A673 (cell line): Measurements from ENCODE around the gene SPPL3. TPM values are rescaled to one million over a fixed set of nuclear protein-coding genes. Genes with fewer than 3 reads are reported as not detected.

Experiments
- BruUV-seq: library from RNA; stranded (reverse); fragments of 400-500 nt; replicated peaks from 2 replicates; lab custom pipeline; 2021; lab: Mats Ljungman, UMichigan
- CTCF ChIA-PET: fragments of 300-600 bp; sonication (Branson Sonifier 250); formaldehyde crosslinking; loops from one replicate; lab custom pipeline; 2022; ENCODE audit warnings: antibody characterized with exemption; lab: Charles Lee
- POLR2A ChIA-PET: fragments of 300-600 bp; sonication (Branson Sonifier 250); formaldehyde crosslinking; loops from one replicate; lab custom pipeline; 2022; ENCODE audit warnings: antibody characterized with exemption; ENCODE audit not compliant: low non-redundant PET; lab: Charles Lee
- DNase-seq: peaks from one replicate; pipeline ENCODE4 v3.0.0-alpha.2; 2015; ENCODE audit warnings: low spot score
- H3K27ac ChIP-seq: fragments of 200-600 bp; sonication (generic); 2 replicates; pipeline ENCODE4 v1.5.1; 2016; ENCODE audit warnings: mixed run types, low read depth, mild to moderate bottlenecking, mixed read lengths, antibody characterized with exemption, low read length; ENCODE audit not compliant: poor library complexity, severe bottlenecking
- H3K27me3 ChIP-seq: fragments of 200-600 bp; sonication (generic); replicated peaks from 2 replicates; pipeline ENCODE4 v1.6.1; 2017; ENCODE audit warnings: mixed run types, low read depth, mild to moderate bottlenecking, mixed read lengths, antibody characterized with exemption, low read length; ENCODE audit not compliant: insufficient read depth, poor library complexity
- H3K36me3 ChIP-seq: fragments of 200-600 bp; sonication (generic); 2 replicates; pipeline ENCODE4 v1.6.1; 2016; ENCODE audit warnings: mixed run types, mild to moderate bottlenecking, mixed read lengths, antibody characterized with exemption, low read length; ENCODE audit not compliant: insufficient read depth, poor library complexity, severe bottlenecking
- H3K4me1 ChIP-seq: fragments of 200-600 bp; sonication (generic); 2 replicates; pipeline ENCODE4 v1.6.1; 2017; ENCODE audit warnings: mixed run types, mild to moderate bottlenecking, mixed read lengths, antibody characterized with exemption, low read length; ENCODE audit not compliant: insufficient read depth, poor library complexity, severe bottlenecking
- H3K4me3 ChIP-seq: fragments of 200-600 bp; sonication (generic); 2 replicates; pipeline ENCODE4 v1.5.1; 2016; ENCODE audit warnings: low read depth, mixed run types, mild to moderate bottlenecking, mixed read lengths, low read length; ENCODE audit not compliant: poor library complexity, severe bottlenecking
- H3K9me3 ChIP-seq: fragments of 200-600 bp; sonication (generic); 2 replicates; pipeline ENCODE4 v1.6.1; 2016; ENCODE audit warnings: mixed run types, low read depth, mild to moderate bottlenecking, mixed read lengths, antibody characterized with exemption, low read length; ENCODE audit not compliant: poor library complexity, severe bottlenecking
- CTCF ChIP-seq: fragments of 300-800, 200-600 bp; sonication (generic); conservative IDR thresholded peaks from 2 replicates; pipeline ENCODE4 v1.5.1; 2017; ENCODE audit warnings: low read depth, mild to moderate bottlenecking, antibody characterized with exemption, low read length, moderate library complexity, mixed read lengths
- EZH2 ChIP-seq: fragments of 200-600 bp; sonication (generic); IDR thresholded peaks from 2 replicates; pipeline ENCODE4 v1.6.1; 2017; ENCODE audit warnings: borderline replicate concordance, low read depth, mild to moderate bottlenecking, mixed read lengths, antibody characterized with exemption, low read length; ENCODE audit not compliant: poor library complexity, severe bottlenecking
- intact Hi-C: fragments of 100-400 bp; cut with micrococcal nuclease; formaldehyde crosslinking; loops from one replicate; pipeline ENCODE4 v1.10.0; 2022; ENCODE audit not compliant: unreplicated experiment
- total RNA-seq: library from RNA; stranded (reverse); gene quantifications from 2 replicates; pipeline ENCODE4 v1.2.3, GENCODE V29; 2021

The SPPL3 gene
- total RNA-seq, 1 experiment from 2014 or later, result 46.9 TPM

DNA sequence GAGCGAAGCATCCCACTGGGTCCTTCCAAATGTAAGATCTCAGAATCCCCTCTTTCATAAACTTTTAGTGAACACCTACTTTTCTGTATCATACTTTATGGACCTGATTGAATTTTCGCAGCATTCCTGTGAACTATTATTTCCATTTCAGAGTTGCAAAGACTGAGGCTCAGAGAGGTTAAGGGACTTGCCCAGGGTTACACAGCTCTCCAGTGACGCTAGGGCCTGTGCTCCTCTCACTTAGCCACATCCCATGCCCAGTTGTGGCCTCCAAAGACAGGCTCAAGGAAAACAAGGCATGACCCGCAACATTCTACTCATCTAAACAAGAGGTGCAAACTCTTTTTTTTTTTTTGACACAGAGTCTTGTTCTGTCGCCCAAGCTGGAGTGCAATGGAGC lies 25.9 kb upstream of the SPPL3 start:
- no TSS peak for BruUV-seq

DNA sequence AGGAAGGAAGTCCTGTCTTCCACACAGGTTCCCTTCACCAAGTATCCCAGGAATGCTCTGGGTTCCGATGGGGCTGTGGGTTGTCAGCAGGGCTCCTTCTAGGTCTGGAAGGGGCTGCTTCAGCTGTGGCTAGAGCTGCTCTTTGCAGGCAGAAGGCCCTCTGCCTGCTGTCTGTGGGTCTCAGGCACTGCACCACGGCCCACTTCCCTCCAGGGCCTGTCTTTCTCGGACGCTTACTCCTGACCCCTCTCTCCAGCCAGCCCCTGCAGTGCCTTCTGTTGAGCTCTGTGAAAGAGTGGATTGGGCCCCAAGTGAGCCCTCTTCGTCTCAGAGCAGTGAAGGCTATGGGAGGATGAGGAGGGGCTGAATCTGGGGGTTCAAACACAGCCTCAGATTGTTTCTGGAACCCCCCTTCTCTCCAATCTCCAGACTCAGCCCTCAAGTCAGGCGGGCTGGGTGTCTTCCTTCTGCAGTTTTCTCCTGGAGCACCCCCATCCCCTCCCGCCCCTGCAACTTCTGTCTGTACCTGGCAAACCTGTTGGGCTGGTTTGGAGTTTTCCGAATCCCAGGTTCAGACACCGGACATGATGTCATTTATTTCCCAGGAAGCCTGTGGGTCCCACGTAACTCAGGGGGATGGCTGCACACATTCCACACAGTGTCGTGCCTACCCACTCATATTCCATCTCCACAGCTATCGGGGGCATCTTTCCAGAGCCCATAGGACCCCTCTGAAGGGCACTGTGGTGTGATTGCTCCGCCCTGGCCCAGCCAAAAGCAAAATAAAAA lies 24.9 kb upstream of the SPPL3 start:
- TF ChIP-seq CTCF (no peak), EZH2 (no peak)
- BruUV-seq, result no TSS peak
- ChIA-PET CTCF (no interaction called here), POLR2A (no interaction called here)
- Histone ChIP-seq H3K27ac (no peak overlapping the region), H3K27me3 (no peaks in the 10 kb centered on the region), H3K36me3 (no peaks in the 10 kb centered on the region), H3K9me3 (no peaks in the 10 kb centered on the region), H3K4me1 (no peaks in the 10 kb centered on the region), H3K4me3 (no peak overlapping the region)
- no peak for DNase-seq
- intact Hi-C loops, result no loop called here

More for the DNA sequence above, 25.9 kb upstream of the SPPL3 start:
- ChIA-PET CTCF (no interaction called here), POLR2A (no interaction called here)
- H3K27ac ChIP-seq, result no peak overlapping the region
- no peak overlapping the region for H3K4me3 ChIP-seq
- H3K9me3 ChIP-seq, result no peaks in the 10 kb centered on the region
- no peak for TF ChIP-seq CTCF
- no peak for TF ChIP-seq EZH2
- intact Hi-C loops, result no loop called here
- no peaks in the 10 kb centered on the region for H3K27me3 ChIP-seq
- no peak for DNase-seq
- H3K4me1 ChIP-seq, result no peaks in the 10 kb centered on the region
- H3K36me3 ChIP-seq, result no peaks in the 10 kb centered on the region

DNA sequence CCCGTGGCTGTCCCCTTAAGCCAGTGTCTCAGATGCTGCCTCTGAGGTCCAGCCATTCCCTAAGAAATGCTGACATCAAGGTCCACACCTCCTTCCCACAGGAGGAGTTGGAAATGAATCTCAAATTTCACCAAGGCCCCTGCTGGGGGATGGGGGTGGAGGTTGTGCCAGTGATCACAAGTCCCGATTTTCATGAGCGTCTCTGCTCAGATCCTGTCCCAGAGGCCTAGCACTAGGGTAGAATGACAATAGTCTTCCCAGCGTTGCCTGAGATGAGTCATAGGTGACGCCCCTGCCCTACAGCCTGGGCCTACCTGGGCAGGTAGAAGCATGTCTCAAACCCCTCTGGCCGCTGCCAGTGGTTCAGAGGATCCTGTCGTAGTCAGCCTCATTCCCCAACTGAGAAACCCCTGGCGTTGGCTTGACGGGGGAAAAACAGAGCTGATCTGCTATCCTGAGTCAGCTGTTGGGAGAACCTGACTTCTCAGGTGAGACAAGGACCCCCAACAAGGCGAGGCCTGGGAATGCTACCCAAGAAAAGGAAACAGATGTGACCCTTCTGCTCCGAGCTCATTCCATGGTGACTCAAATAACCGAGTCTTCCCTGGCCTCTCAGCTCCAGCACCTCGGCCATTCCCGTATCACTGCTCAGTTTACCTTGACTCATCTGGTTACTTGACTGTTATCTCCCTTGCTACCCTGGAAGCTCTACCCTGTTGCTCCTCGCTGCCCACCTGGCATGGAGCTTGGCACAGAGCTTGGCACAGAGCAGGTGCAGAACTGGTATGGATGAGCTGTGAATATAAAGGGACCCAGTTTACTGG lies 21.8 kb upstream of the SPPL3 start:
- no peaks in the 10 kb centered on the region for H3K36me3 ChIP-seq
- TF ChIP-seq CTCF (no peak), EZH2 (no peak)
- ChIA-PET POLR2A (no interaction called here), CTCF (no interaction called here)
- intact Hi-C loops, result no loop called here
- no peak for DNase-seq
- H3K9me3 ChIP-seq, result no peaks in the 10 kb centered on the region
- H3K4me3 ChIP-seq, result no peak overlapping the region
- H3K27ac ChIP-seq, result no peak overlapping the region
- BruUV-seq, result no TSS peak
- no peaks in the 10 kb centered on the region for H3K27me3 ChIP-seq
- H3K4me1 ChIP-seq, result no peaks in the 10 kb centered on the region
